COLO668 (cell line): ENCODE results near the gene PCMT1.
"Not testable (repeated sequence)": the region's sequence is repeated elsewhere in the genome, so short reads cannot be mapped to it uniquely, and the experiment has no call there.

Experiments
- DNase-seq: peaks from one replicate; lab custom pipeline; 2025; ENCODE audit not compliant: unreplicated experiment; lab: John Stamatoyannopoulos, UW

Gene PCMT1

GRCh38 chr6:149813351-149813750 is 63.8 kb downstream of the PCMT1 start:
- no peak for DNase-seq

GRCh38 chr6:149815788-149816187 is 66.2 kb downstream of the PCMT1 start:
- no peak for DNase-seq

GRCh38 chr6:149820506-149820905 is 71.0 kb downstream of the PCMT1 start:
- DNase-seq, result no peak

- DNase-seq, result no peak
These were observed 72.0 kb downstream of the PCMT1 start for GRCh38 chr6:149821492-149821891.

- DNase-seq, result no peak
These were observed 73.5 kb downstream of the PCMT1 start for GRCh38 chr6:149823013-149823412.

GRCh38 chr6:149825292-149825691 is 75.8 kb downstream of the PCMT1 start:
- no peak for DNase-seq

GRCh38 chr6:149830731-149831307 is 81.3 kb downstream of the PCMT1 start:
- no peak for DNase-seq

- peak; percentile 47 for DNase-seq
These were observed 81.8 kb downstream of the PCMT1 start for GRCh38 chr6:149831308-149831820.

- DNase-seq, result no peak
These were observed 84.1 kb downstream of the PCMT1 start for GRCh38 chr6:149833651-149834050.

GRCh38 chr6:149834513-149835481 is 85.3 kb downstream of the PCMT1 start:
- peak; percentile 38 for DNase-seq

- peak; percentile 79 for DNase-seq
These were observed 91.0 kb downstream of the PCMT1 start for GRCh38 chr6:149840345-149841075.

- no peak for DNase-seq
These were observed 92.8 kb downstream of the PCMT1 start for GRCh38 chr6:149842331-149842730.

GRCh38 chr6:149843051-149843633 is 93.6 kb downstream of the PCMT1 start:
- no peak for DNase-seq

GRCh38 chr6:149844036-149844435 is 94.5 kb downstream of the PCMT1 start:
- DNase-seq, result not testable (repeated sequence)

GRCh38 chr6:149844480-149844879 is 94.9 kb downstream of the PCMT1 start:
- DNase-seq, result no peak

GRCh38 chr6:149845549-149845948 is 96.0 kb downstream of the PCMT1 start:
- no peak for DNase-seq

GRCh38 chr6:149846321-149846720 is 96.8 kb downstream of the PCMT1 start:
- no peak for DNase-seq

- peak; percentile 10 for DNase-seq
These were observed 98.4 kb downstream of the PCMT1 start for GRCh38 chr6:149847939-149848267.

- DNase-seq, result not testable (repeated sequence)
These were observed 98.8 kb downstream of the PCMT1 start for GRCh38 chr6:149848343-149848742.

GRCh38 chr6:149851461-149852110 is 102.0 kb downstream of the PCMT1 start:
- no peak for DNase-seq

GRCh38 chr6:149852180-149852579 is 102.6 kb downstream of the PCMT1 start:
- peak; percentile 14 for DNase-seq
